T-cell (primary cell): ENCODE measurements around the gene ATP6V0E1. TPM values are rescaled to one million over a fixed set of nuclear protein-coding genes. Genes with fewer than 3 reads are reported as not detected.
"Not testable (repeated sequence)": the region's sequence is repeated elsewhere in the genome, so short reads cannot be mapped to it uniquely, and the experiment has no call there.

Experiments
- ATAC-seq, 4 experiments: fragments of 200-7000 bp in 3 of 4; fragments of 150-1000 bp in 1 of 4; cut with Tn5 transposase; replicated peaks in 1 of 4; 1 replicate in 3 of 4; 2 replicates in 1 of 4; pipeline ENCODE4 v1.10.0; 2021; ENCODE audit warnings: moderate library complexity in 3 of 4, mild to moderate bottlenecking in 2 of 4, moderate number of reproducible peaks in 1 of 4
- CTCF ChIA-PET, 2 donors: fragments of 300-600 bp; sonication (Branson Sonifier 250); formaldehyde crosslinking; loops; one replicate each; lab custom pipeline; 2022; ENCODE audit warnings: antibody characterized with exemption in 2 of 2; lab: Charles Lee
- POLR2A ChIA-PET, 2 donors: fragments of 300-600 bp; sonication (Branson Sonifier 250); formaldehyde crosslinking; loops; one replicate each; lab custom pipeline; 2022; ENCODE audit warnings: antibody characterized with exemption in 2 of 2; lab: Charles Lee
- DNase-seq, 35 experiments: peaks; one replicate each; pipeline versions ENCODE4 v3.0.0 to v3.0.0-alpha.2; 2013 to 2023
- H3K27ac ChIP-seq: one replicate; pipeline ENCODE4 v1.5.1; 2013; ENCODE audit warnings: low read length
- H3K27me3 ChIP-seq, 2 experiments: replicated peaks in 1 of 2; 1 replicate in 1 of 2; 2 replicates in 1 of 2; pipeline versions ENCODE4 v1.6.1 to v1.7.0; 2013; ENCODE audit warnings: low read length in 1 of 2, mixed read lengths in 1 of 2; ENCODE audit not compliant: control insufficient read depth in 2 of 2, insufficient read depth in 2 of 2; ENCODE audit errors: extremely low read depth in 1 of 2
- H3K36me3 ChIP-seq, 2 donors: 1 replicate in 1 of 2; 2 replicates in 1 of 2; pipeline versions ENCODE4 v1.6.1 to v1.7.0; 2013; ENCODE audit warnings: low read length in 1 of 2; ENCODE audit not compliant: control insufficient read depth in 2 of 2, insufficient read depth in 1 of 2; ENCODE audit errors: extremely low read depth in 1 of 2
- H3K4me1 ChIP-seq, 2 experiments: 1 replicate in 1 of 2; 2 replicates in 1 of 2; pipeline versions ENCODE4 v1.6.1 to v1.7.0; 2013; ENCODE audit warnings: low read length in 2 of 2, mixed read lengths in 1 of 2; ENCODE audit not compliant: insufficient read depth in 2 of 2, control insufficient read depth in 1 of 2; ENCODE audit errors: extremely low read depth in 1 of 2
- H3K4me3 ChIP-seq, 2 donors: 1 replicate in 1 of 2; 2 replicates in 1 of 2; pipeline versions ENCODE4 v1.5.1 to v1.7.0; 2013; ENCODE audit warnings: mild to moderate bottlenecking in 2 of 2, low read length in 1 of 2, moderate library complexity in 1 of 2; ENCODE audit not compliant: control insufficient read depth in 1 of 2; ENCODE audit errors: extremely low read depth in 1 of 2
- H3K9me3 ChIP-seq: 2 replicates; pipeline ENCODE4 v1.7.0; 2013
- H3K27ac Mint-ChIP-seq, 2 donors: one replicate each; pipeline ENCODE4 v1.8.0; 2020 to 2021; ENCODE audit warnings: mild to moderate bottlenecking in 2 of 2, mixed read lengths in 2 of 2
- H3K27me3 Mint-ChIP-seq, 2 donors: one replicate each; pipeline ENCODE4 v1.8.0; 2021 to 2022; ENCODE audit warnings: mixed read lengths in 2 of 2
- H3K36me3 Mint-ChIP-seq: one replicate; pipeline ENCODE4 v1.8.0; 2021; ENCODE audit warnings: mixed read lengths
- H3K4me1 Mint-ChIP-seq, 3 donors: one replicate each; pipeline ENCODE4 v1.8.0; 2020 to 2022; ENCODE audit warnings: mixed read lengths in 3 of 3, mild to moderate bottlenecking in 1 of 3
- H3K4me3 Mint-ChIP-seq, 3 donors: one replicate each; pipeline ENCODE4 v1.8.0; 2020 to 2022; ENCODE audit warnings: mild to moderate bottlenecking in 3 of 3, mixed read lengths in 3 of 3, moderate library complexity in 3 of 3
- H3K9me3 Mint-ChIP-seq, 3 donors: one replicate each; pipeline ENCODE4 v1.8.0; 2020 to 2022; ENCODE audit warnings: mixed read lengths in 3 of 3
- WGBS: methylation state at CpG from one replicate; pipeline ENCODE4 v1.1.5; 2013; ENCODE audit warnings: missing lambda C conversion rate; ENCODE audit not compliant: insufficient coverage; 5-methylcytosine and 5-hydroxymethylcytosine counted together
- total RNA-seq, 35 experiments: library from RNA in 6 of 35; stranded (reverse) in 6 of 35; fragments of 120-200 nt in 1 of 35; gene quantifications; one replicate each; pipeline versions ENCODE4 v1.2.1 to v1.2.4 and lab custom pipeline; 2013 to 2026

Gene ATP6V0E1
- total RNA-seq, 5 donors from 2014 or later (not counting 1 experiment from before 2014, with no cell fraction given): 81.6 to 156 (median 132) TPM

DNA sequence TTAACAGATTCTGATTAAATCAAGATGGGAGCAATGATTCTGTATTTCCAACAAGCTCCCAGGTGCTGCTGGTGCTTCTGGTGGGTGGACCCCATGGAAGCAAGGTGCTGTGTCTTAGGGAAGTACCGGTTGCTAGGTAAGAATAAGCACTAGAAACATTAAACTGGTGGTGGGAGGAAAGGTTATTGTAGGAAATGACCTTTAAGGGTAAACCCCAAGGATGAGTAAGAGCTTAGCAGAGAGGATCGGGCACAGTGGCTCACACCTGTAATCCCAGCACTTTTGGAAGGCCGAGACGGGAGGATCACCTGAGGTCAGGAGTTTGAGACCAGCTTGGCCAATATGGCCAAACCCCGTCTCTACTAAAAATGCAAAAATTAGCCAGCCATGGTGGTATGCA lies 56.4 kb downstream of the ATP6V0E1 start:
- Histone ChIP-seq H3K4me1 (peaks cover 11 to 27% of the 10 kb centered on the region in 2 experiments), H3K27me3 (no peaks in the 10 kb centered on the region), H3K36me3 (no peaks in the 10 kb centered on the region), H3K9me3 (no peaks in the 10 kb centered on the region), H3K27ac (no peak overlapping the region), H3K4me3 (no peak overlapping the region)
- peak overlapping the region; percentile 76 to 99 for H3K27ac Mint-ChIP-seq
- H3K36me3 Mint-ChIP-seq: peaks cover 8% of the 10 kb centered on the region
- WGBS: 80% methylated on average over 5 of the region's 5 CpGs
- ATAC-seq (no peak), DNase-seq (no peak)
- no peaks in the 10 kb centered on the region for H3K27me3 Mint-ChIP-seq
- ChIA-PET POLR2A (interaction anchor here in 1 of 2 donors (0.6 kb wide), 1 partner anchor 1665 kb away, joined by 5 read pairs; no protein-coding TSS in a partner anchor), CTCF (no interaction called here)
- no peaks in the 10 kb centered on the region for H3K9me3 Mint-ChIP-seq
- H3K4me3 Mint-ChIP-seq: no peak overlapping the region
- H3K4me1 Mint-ChIP-seq: peaks cover 39 to 49% (median 48%) of the 10 kb centered on the region in 3 donors

DNA sequence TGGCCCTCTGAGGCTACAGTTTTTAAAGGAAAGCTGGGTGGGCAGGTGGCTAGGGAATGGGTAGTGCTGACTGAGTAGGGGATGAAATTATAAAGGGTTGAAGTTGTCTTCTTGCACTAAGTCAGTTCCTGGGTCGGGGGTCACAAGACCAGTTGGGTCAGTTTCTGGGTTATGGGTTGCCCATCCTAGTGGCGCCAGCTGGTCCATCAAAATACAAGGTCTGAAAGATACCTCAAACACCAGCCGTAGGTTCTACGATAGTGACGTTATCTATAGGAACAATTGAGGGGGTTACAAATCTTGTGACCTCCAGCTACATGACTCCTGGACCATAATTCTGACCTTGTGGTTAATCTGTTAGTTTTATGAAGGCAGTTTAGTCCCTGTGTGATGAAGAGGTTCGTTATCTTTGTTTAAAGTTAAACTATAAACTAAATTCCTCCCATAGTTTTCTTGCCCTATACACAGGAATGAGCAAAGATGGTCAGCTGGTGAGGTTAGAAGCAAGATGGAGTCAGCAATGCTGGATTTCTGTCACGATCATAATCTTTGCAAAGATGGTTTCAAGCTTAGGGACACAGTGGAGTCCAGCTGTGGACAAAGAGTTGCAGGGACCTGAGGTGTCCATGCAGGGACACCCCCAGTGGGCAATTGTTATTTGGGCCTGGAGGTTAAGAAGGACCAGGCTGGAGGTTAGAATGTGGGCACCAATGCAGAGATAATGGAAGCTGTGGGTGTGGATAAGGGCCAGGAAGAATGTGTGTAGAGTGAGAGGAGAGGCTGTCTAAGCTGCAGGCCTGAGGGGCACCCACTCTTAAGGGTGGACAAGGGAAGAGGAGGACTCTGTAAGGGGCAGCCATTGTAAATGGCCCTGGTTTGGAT lies 58.6 kb downstream of the ATP6V0E1 start:
- Mint-ChIP-seq H3K27me3 (no peaks in the 10 kb centered on the region), H3K36me3 (no peaks in the 10 kb centered on the region), H3K27ac (peak overlapping the region; percentile 55 to 73), H3K9me3 (no peaks in the 10 kb centered on the region), H3K4me1 (peaks cover 18 to 28% (median 26%) of the 10 kb centered on the region in 3 donors), H3K4me3 (no peak overlapping the region)
- Histone ChIP-seq H3K9me3 (no peaks in the 10 kb centered on the region), H3K27me3 (no peaks in the 10 kb centered on the region), H3K27ac (no peak overlapping the region), H3K4me1 (peaks cover 0 to 8% of the 10 kb centered on the region in 2 experiments), H3K4me3 (no peak overlapping the region), H3K36me3 (no peaks in the 10 kb centered on the region)
- 100% methylated on average over 3 of the region's 7 CpGs for WGBS
- ChIA-PET CTCF (interaction anchor here in 1 of 2 donors (0.7 kb wide), 1 partner anchor 10 kb away, joined by 4 read pairs; no protein-coding TSS in a partner anchor), POLR2A (interaction anchor here in 1 of 2 donors (0.5 kb wide), 2 partner anchors 40 to 868 kb away, joined by 3 to 4 read pairs; no protein-coding TSS in a partner anchor)
- DNase-seq: no peak
- ATAC-seq: no peak

DNA sequence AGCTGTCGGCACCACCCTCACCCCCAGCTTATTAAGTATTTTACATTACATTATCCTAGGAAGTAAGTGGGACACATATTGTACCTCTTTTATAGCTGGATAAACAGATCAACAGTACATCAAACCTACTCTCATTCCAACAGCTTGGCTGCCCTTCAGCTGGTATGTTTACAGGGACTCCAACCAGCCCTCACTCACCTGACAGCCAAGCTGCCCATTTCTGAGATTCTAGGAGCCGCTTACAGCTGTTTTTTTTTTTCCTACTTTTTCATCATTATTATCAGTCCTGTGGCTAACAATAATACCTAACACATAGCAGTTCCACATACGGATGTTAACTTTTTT lies 59.2 kb downstream of the ATP6V0E1 start:
- Histone ChIP-seq H3K27ac (no peak overlapping the region), H3K36me3 (no peaks in the 10 kb centered on the region), H3K27me3 (no peaks in the 10 kb centered on the region), H3K4me1 (peaks cover 0 to 4% of the 10 kb centered on the region in 2 experiments), H3K4me3 (no peak overlapping the region), H3K9me3 (no peaks in the 10 kb centered on the region)
- Mint-ChIP-seq H3K4me3 (no peak overlapping the region), H3K9me3 (no peaks in the 10 kb centered on the region), H3K27me3 (no peaks in the 10 kb centered on the region), H3K27ac (peak overlapping the region in 1 of 2 donors; percentile 55), H3K36me3 (no peaks in the 10 kb centered on the region), H3K4me1 (peaks cover 15 to 23% (median 22%) of the 10 kb centered on the region in 3 donors)
- ChIA-PET CTCF (interaction anchor here (0.7 kb wide), 2 partner anchors 8 to 112 kb away, joined by 3 to 5 read pairs; no protein-coding TSS in a partner anchor), POLR2A (interaction anchor here in 1 of 2 donors (0.5 kb wide), 2 partner anchors 39 to 867 kb away, joined by 3 to 4 read pairs; no protein-coding TSS in a partner anchor)
- DNase-seq (no peak), ATAC-seq (no peak)
- 80% methylated on average over 1 of the region's 3 CpGs for WGBS

DNA sequence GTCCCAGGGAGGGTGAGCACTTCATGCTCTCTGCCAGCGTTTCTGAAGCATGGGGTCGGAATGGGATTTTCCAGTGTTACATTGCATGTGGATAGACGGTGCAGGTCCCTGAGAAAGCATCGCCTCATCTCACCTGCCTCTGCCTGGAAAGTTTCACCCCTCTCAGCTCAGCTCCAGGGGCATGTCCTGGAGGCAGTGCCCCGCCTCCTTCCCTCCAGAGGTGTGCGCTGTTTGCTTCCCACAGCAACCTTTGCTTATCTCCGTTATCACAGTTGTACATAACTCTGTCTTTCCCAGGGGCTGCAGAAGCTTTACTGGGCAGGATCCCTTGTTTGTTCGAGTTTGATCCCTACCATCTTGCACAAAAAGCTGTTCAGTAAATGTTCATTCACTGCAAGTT lies 61.9 kb downstream of the ATP6V0E1 start:
- no peaks in the 10 kb centered on the region for H3K36me3 Mint-ChIP-seq
- ChIA-PET POLR2A (interaction anchor here in 1 of 2 donors (0.6 kb wide), 1 partner anchor 49 kb away, joined by 5 read pairs; no protein-coding TSS in a partner anchor), CTCF (no interaction called here)
- peaks cover under 1 to 5% (median 2%) of the 10 kb centered on the region in 3 donors for H3K4me1 Mint-ChIP-seq
- 98% methylated on average over 4 of the region's 8 CpGs for WGBS
- H3K9me3 ChIP-seq: no peaks in the 10 kb centered on the region
- no peak overlapping the region for H3K27ac ChIP-seq
- no peaks in the 10 kb centered on the region for H3K36me3 ChIP-seq
- no peak overlapping the region for H3K27ac Mint-ChIP-seq
- no peak overlapping the region for H3K4me3 ChIP-seq
- no peaks in the 10 kb centered on the region for H3K9me3 Mint-ChIP-seq
- DNase-seq (no peak), ATAC-seq (no peak)
- H3K27me3 Mint-ChIP-seq: no peaks in the 10 kb centered on the region
- H3K4me3 Mint-ChIP-seq: no peak overlapping the region
- no peaks in the 10 kb centered on the region for H3K27me3 ChIP-seq
- H3K4me1 ChIP-seq: no peaks in the 10 kb centered on the region

DNA sequence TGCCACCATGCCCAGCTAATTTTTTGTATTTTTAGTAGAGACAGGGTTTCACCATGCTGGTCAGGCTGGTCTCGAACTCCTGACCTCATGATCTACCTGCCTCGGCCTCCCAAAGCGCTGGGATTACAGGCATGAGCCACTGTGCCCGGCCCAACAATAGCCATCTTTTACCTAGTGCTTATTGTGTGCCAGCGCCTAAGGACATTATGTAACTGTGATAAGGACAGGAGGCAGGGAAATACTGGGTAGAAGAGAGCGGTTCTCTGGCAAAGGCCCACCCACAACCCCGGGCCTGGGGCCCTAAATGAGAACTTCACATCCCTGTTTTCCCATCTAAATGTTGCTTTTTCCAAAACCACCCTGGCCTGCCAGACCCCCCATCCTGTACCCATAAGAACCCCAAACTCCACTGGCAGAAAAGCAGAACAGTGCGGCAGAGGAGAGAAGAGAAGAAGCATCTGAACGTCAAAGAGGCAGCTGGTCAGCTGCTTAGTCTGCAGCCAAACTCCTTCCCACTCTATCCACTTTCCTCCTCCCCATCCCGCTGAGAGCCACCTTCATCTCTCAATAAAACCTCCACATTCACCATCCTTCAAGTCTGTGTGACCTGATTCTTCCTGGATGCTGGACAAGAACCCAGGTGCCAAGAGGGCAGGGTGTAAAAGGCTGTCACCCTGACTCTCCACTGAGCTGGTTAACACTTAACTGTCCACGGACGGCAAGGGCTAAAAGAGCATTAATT lies 63.7 kb downstream of the ATP6V0E1 start:
- H3K27me3 Mint-ChIP-seq, DNase-seq, H3K4me3 ChIP-seq, H3K4me1 Mint-ChIP-seq, H3K27me3 ChIP-seq, H3K9me3 Mint-ChIP-seq, H3K36me3 ChIP-seq, POLR2A ChIA-PET, ATAC-seq, H3K9me3 ChIP-seq, H3K4me1 ChIP-seq, H3K27ac ChIP-seq, H3K4me3 Mint-ChIP-seq, CTCF ChIA-PET, H3K36me3 Mint-ChIP-seq, H3K27ac Mint-ChIP-seq: not testable (repeated sequence)
- 100% methylated on average over 1 of the region's 12 CpGs for WGBS

DNA sequence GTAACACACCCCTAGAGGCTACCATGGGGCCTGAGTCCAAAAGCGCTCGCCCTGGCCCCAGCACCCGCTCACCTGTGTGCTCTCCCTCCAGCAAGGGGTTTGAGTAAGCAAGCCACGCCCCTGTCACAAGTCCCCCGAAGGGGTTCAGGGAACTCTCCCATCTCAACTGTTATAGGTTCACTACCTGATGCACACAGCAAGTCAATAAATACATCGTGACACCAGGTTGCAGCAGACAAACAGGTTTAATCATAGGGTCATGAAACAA lies 64.2 kb downstream of the ATP6V0E1 start:
- no peak overlapping the region for H3K27ac ChIP-seq
- H3K9me3 ChIP-seq: no peaks in the 10 kb centered on the region
- H3K27me3 ChIP-seq: no peaks in the 10 kb centered on the region
- no peak for DNase-seq
- no peaks in the 10 kb centered on the region for H3K9me3 Mint-ChIP-seq
- CTCF ChIA-PET: no interaction called here
- no peak overlapping the region for H3K4me3 ChIP-seq
- no peaks in the 10 kb centered on the region for H3K4me1 ChIP-seq
- H3K27ac Mint-ChIP-seq: no peak overlapping the region
- POLR2A ChIA-PET: no interaction called here
- peaks cover 0 to 6% (median 0%) of the 10 kb centered on the region in 3 donors for H3K4me1 Mint-ChIP-seq
- WGBS: 100% methylated on average over 5 of the region's 6 CpGs
- no peak for ATAC-seq
- no peaks in the 10 kb centered on the region for H3K36me3 Mint-ChIP-seq
- no peak overlapping the region for H3K4me3 Mint-ChIP-seq
- peaks cover 2 to 5% of the 10 kb centered on the region in 2 donors for H3K27me3 Mint-ChIP-seq
- no peaks in the 10 kb centered on the region for H3K36me3 ChIP-seq
